Ectodermal cell (in vitro differentiated cells): ENCODE measurements around the gene STH.
"Not testable (repeated sequence)": the region's sequence is repeated elsewhere in the genome, so short reads cannot be mapped to it uniquely, and the experiment has no call there.

ENCODE experiments used
- H3K27ac ChIP-seq: 2 replicates; pipeline ENCODE4 v1.7.0; 2013; ENCODE audit warnings: mild to moderate bottlenecking, low read depth, low read length; ENCODE audit not compliant: insufficient read depth, poor library complexity, severe bottlenecking
- H3K27me3 ChIP-seq: 2 replicates; pipeline ENCODE4 v1.7.0; 2013; ENCODE audit warnings: mild to moderate bottlenecking, low read length; ENCODE audit not compliant: insufficient read depth, control insufficient read depth, poor library complexity, severe bottlenecking
- H3K36me3 ChIP-seq: one replicate; pipeline ENCODE4 v1.7.0; 2013; ENCODE audit warnings: low read length; ENCODE audit not compliant: control insufficient read depth, insufficient read depth
- H3K4me1 ChIP-seq: one replicate; pipeline ENCODE4 v1.7.0; 2013; ENCODE audit warnings: low read length; ENCODE audit not compliant: control insufficient read depth, insufficient read depth
- H3K4me3 ChIP-seq: 2 replicates; pipeline ENCODE4 v1.7.0; 2013; ENCODE audit warnings: low read depth, low read length, control low read depth; ENCODE audit not compliant: insufficient read depth
- H3K9me3 ChIP-seq: 2 replicates; pipeline ENCODE4 v1.7.0; 2013; ENCODE audit warnings: mild to moderate bottlenecking, low read length, moderate library complexity; ENCODE audit not compliant: control insufficient read depth
- WGBS, 2 experiments: methylation state at CpG; one replicate each; pipeline ENCODE4 v1.1.7; 2013; ENCODE audit warnings: missing lambda C conversion rate in 2 of 2; 5-methylcytosine and 5-hydroxymethylcytosine counted together

Gene STH

DNA sequence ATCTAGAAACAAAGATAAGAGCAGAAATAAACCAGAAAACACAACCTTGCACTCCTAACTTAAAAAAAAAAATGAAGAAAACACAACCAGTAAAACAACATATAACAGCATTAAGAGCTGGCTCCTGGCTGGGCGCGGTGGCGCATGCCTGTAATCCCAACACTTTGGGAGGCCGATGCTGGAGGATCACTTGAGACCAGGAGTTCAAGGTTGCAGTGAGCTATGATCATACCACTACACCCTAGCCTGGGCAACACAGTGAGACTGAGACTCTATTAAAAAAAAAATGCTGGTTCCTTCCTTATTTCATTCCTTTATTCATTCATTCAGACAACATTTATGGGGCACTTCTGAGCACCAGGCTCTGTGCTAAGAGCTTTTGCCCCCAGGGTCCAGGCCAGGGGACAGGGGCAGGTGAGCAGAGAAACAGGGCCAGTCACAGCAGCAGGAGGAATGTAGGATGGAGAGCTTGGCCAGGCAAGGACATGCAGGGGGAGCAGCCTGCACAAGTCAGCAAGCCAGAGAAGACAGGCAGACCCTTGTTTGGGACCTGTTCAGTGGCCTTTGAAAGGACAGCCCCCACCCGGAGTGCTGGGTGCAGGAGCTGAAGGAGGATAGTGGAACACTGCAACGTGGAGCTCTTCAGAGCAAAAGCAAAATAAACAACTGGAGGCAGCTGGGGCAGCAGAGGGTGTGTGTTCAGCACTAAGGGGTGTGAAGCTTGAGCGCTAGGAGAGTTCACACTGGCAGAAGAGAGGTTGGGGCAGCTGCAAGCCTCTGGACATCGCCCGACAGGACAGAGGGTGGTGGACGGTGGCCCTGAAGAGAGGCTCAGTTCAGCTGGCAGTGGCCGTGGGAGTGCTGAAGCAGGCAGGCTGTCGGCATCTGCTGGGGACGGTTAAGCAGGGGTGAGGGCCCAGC is 2.6 kb downstream of the STH start:
- Histone ChIP-seq H3K27me3 (no peaks in the 10 kb centered on the region), H3K4me3 (no peak overlapping the region), H3K36me3 (no peaks in the 10 kb centered on the region), H3K9me3 (no peaks in the 10 kb centered on the region), H3K4me1 (no peaks in the 10 kb centered on the region), H3K27ac (no peak overlapping the region)
- 87% methylated on average over 13 of the region's 13 CpGs for WGBS, 2 experiments

DNA sequence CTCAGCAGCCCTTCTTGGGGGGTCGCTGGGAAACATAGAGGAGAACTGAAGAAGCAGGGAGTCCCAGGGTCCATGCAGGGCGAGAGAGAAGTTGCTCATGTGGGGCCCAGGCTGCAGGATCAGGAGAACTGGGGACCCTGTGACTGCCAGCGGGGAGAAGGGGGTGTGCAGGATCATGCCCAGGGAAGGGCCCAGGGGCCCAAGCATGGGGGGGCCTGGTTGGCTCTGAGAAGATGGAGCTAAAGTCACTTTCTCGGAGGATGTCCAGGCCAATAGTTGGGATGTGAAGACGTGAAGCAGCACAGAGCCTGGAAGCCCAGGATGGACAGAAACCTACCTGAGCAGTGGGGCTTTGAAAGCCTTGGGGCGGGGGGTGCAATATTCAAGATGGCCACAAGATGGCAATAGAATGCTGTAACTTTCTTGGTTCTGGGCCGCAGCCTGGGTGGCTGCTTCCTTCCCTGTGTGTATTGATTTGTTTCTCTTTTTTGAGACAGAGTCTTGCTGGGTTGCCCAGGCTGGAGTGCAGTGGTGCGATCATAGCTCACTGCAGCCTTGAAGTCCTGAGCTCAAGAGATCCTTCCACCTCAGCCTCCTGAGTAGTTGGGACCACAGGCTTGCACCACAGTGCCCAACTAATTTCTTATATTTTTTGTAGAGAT is 3.4 kb downstream of the STH start:
- no peak overlapping the region for H3K27ac ChIP-seq
- H3K27me3 ChIP-seq = no peaks in the 10 kb centered on the region
- H3K4me1 ChIP-seq = no peaks in the 10 kb centered on the region
- H3K36me3 ChIP-seq = no peaks in the 10 kb centered on the region
- H3K4me3 ChIP-seq = no peak overlapping the region
- 34 to 37% methylated on average over 8 of the region's 8 CpGs for WGBS, 2 experiments
- no peaks in the 10 kb centered on the region for H3K9me3 ChIP-seq

DNA sequence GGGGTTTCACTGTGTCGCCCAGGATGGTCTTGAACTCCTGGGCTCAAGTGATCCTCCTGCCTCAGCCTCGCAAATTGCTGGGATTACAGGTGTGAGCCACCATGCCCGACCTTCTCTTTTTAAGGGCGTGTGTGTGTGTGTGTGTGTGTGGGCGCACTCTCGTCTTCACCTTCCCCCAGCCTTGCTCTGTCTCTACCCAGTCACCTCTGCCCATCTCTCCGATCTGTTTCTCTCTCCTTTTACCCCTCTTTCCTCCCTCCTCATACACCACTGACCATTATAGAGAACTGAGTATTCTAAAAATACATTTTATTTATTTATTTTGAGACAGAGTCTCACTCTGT is 3.9 kb downstream of the STH start:
- H3K4me1 ChIP-seq = no peaks in the 10 kb centered on the region
- H3K36me3 ChIP-seq = no peaks in the 10 kb centered on the region
- H3K27ac ChIP-seq = no peak overlapping the region
- no peaks in the 10 kb centered on the region for H3K27me3 ChIP-seq
- no peaks in the 10 kb centered on the region for H3K9me3 ChIP-seq
- H3K4me3 ChIP-seq = no peak overlapping the region
- 53 to 73% methylated on average over 4 to 7 of the region's 7 CpGs for WGBS, 2 experiments

GRCh38 chr17:46003907-46004748 is 5.1 kb downstream of the STH start:
- no peaks in the 10 kb centered on the region for H3K4me1 ChIP-seq
- no peaks in the 10 kb centered on the region for H3K27me3 ChIP-seq
- WGBS, 2 experiments = 77 to 85% methylated on average over 6 of the region's 6 CpGs
- H3K9me3 ChIP-seq = no peaks in the 10 kb centered on the region
- no peak overlapping the region for H3K27ac ChIP-seq
- H3K4me3 ChIP-seq = no peak overlapping the region
- H3K36me3 ChIP-seq = no peaks in the 10 kb centered on the region

DNA sequence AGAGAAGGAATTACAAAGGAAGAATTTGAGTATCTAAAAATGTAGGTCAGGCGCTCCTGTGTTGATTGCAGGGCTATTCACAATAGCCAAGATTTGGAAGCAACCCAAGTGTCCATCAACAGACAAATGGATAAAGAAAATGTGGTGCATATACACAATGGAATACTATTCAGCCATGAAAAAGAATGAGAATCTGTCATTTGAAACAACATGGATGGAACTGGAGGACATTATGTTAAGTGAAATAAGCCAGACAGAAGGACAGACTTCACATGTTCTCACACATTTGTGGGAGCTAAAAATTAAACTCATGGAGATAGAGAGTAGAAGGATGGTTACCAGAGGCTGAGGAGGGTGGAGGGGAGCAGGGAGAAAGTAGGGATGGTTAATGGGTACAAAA is 7.0 kb downstream of the STH start:
- H3K4me1 ChIP-seq, H3K9me3 ChIP-seq, H3K36me3 ChIP-seq, H3K27ac ChIP-seq, H3K27me3 ChIP-seq, H3K4me3 ChIP-seq: not testable (repeated sequence)
- 95 to 96% methylated on average over 1 of the region's 1 CpG for WGBS, 2 experiments

- H3K27me3 ChIP-seq = no peaks in the 10 kb centered on the region
- H3K27ac ChIP-seq = no peak overlapping the region
- H3K4me1 ChIP-seq = no peaks in the 10 kb centered on the region
- H3K4me3 ChIP-seq = no peak overlapping the region
- no peaks in the 10 kb centered on the region for H3K9me3 ChIP-seq
- H3K36me3 ChIP-seq = no peaks in the 10 kb centered on the region
- 87 to 90% methylated on average over 2 of the region's 2 CpGs for WGBS, 2 experiments
These were observed 8.5 kb downstream of the STH start for GRCh38 chr17:46007461-46007965.

GRCh38 chr17:46008591-46008990 is 9.5 kb downstream of the STH start:
- H3K36me3 ChIP-seq = no peaks in the 10 kb centered on the region
- no peak overlapping the region for H3K4me3 ChIP-seq
- H3K4me1 ChIP-seq = peaks cover 8% of the 10 kb centered on the region
- H3K9me3 ChIP-seq = no peaks in the 10 kb centered on the region
- no peaks in the 10 kb centered on the region for H3K27me3 ChIP-seq
- no peak overlapping the region for H3K27ac ChIP-seq
- WGBS, 2 experiments = 93 to 94% methylated on average over 9 of the region's 9 CpGs

- H3K36me3 ChIP-seq = no peaks in the 10 kb centered on the region
- WGBS, 2 experiments = 92 to 93% methylated on average over 33 of the region's 33 CpGs
- H3K4me1 ChIP-seq = peaks cover 16% of the 10 kb centered on the region
- H3K27me3 ChIP-seq = no peaks in the 10 kb centered on the region
- H3K9me3 ChIP-seq = no peaks in the 10 kb centered on the region
- H3K27ac ChIP-seq = no peak overlapping the region
- no peak overlapping the region for H3K4me3 ChIP-seq
These were observed 10.9 kb downstream of the STH start for GRCh38 chr17:46009681-46010596.

DNA sequence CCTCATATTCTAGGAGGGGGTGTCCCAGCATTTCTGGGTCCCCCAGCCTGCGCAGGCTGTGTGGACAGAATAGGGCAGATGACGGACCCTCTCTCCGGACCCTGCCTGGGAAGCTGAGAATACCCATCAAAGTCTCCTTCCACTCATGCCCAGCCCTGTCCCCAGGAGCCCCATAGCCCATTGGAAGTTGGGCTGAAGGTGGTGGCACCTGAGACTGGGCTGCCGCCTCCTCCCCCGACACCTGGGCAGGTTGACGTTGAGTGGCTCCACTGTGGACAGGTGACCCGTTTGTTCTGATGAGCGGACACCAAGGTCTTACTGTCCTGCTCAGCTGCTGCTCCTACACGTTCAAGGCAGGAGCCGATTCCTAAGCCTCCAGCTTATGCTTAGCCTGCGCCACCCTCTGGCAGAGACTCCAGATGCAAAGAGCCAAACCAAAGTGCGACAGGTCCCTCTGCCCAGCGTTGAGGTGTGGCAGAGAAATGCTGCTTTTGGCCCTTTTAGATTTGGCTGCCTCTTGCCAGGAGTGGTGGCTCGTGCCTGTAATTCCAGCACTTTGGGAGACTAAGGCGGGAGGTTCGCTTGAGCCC is 11.6 kb downstream of the STH start:
- no peaks in the 10 kb centered on the region for H3K9me3 ChIP-seq
- peaks cover 16% of the 10 kb centered on the region for H3K4me1 ChIP-seq
- 85 to 89% methylated on average over 16 of the region's 16 CpGs for WGBS, 2 experiments
- no peaks in the 10 kb centered on the region for H3K36me3 ChIP-seq
- H3K27ac ChIP-seq = no peak overlapping the region
- H3K4me3 ChIP-seq = no peak overlapping the region
- no peaks in the 10 kb centered on the region for H3K27me3 ChIP-seq
